K562 (cell line): ENCODE data around the gene PHACTR3. TPM values are rescaled to one million over a fixed set of nuclear protein-coding genes. Genes with fewer than 3 reads are reported as not detected.

Experiments
- BCOR ChIP-seq: fragments of 450-650 bp; IDR thresholded peaks from 2 replicates; pipeline ENCODE4 v1.6.1; 2016
- DIDO1 ChIP-seq: fragments of 450-650 bp; IDR thresholded peaks from 2 replicates; pipeline ENCODE4 v1.6.1; 2016; ENCODE audit warnings: low read depth, missing biosample characterization, missing genetic modification characterization
- EP400 ChIP-seq: fragments of 450-650 bp; IDR thresholded peaks from 2 replicates; pipeline ENCODE4 v1.6.1; 2017; ENCODE audit warnings: antibody characterized with exemption, mild to moderate bottlenecking, moderate library complexity
- ETS2 ChIP-seq: IDR thresholded peaks from 2 replicates; pipeline ENCODE4 v1.6.1; 2016; ENCODE audit warnings: borderline replicate concordance, missing genetic modification characterization, mild to moderate bottlenecking, moderate library complexity, missing compliant biosample characterization; ENCODE audit not compliant: poor library complexity, severe bottlenecking
- GTF2E2 ChIP-seq: fragments of 200-800 bp; sonication (Bioruptor generic); IDR thresholded peaks from 2 replicates; pipeline ENCODE4 v1.6.1; 2016; ENCODE audit warnings: missing genetic modification characterization, missing compliant biosample characterization
- HOXB6 ChIP-seq: fragments of 250-450 bp; sonication (Bioruptor Pico); IDR thresholded peaks from 2 replicates; pipeline ENCODE4 v1.5.1; 2022; ENCODE audit warnings: mild to moderate bottlenecking, borderline replicate concordance
- JUNB ChIP-seq: fragments of 450-650 bp; formaldehyde crosslinking; conservative IDR thresholded peaks from 2 replicates; pipeline ENCODE4 v1.4.0; 2020; ENCODE audit warnings: mild to moderate bottlenecking
- PHF8 ChIP-seq: fragments of 200-600 bp; sonication (generic); IDR thresholded peaks from 2 replicates; pipeline ENCODE4 v1.6.1; 2012; ENCODE audit warnings: mixed run types, mild to moderate bottlenecking, inconsistent platforms, low read length, moderate library complexity, borderline replicate concordance
- RBM25 ChIP-seq: fragments of 200-400 bp; formaldehyde crosslinking; IDR thresholded peaks from 2 replicates; pipeline ENCODE4 v1.6.1; 2018; ENCODE audit warnings: low read length, low read depth, moderate library complexity; ENCODE audit not compliant: severe bottlenecking
- ZNF512 ChIP-seq: IDR thresholded peaks from 2 replicates; pipeline ENCODE4 v1.6.1; 2016; ENCODE audit warnings: missing genetic modification characterization, missing compliant biosample characterization
- polyA plus RNA-seq, 8 experiments: library from polyadenylated mRNA; depleted of rRNA in 4 of 8; stranded (reverse) in 5 of 8; unstranded in 3 of 8; fragments of >200 nt; fragmentation: Nextera tagmentation in 2 of 8; fragmentation: Illumina TruSeq in 1 of 8; extraction: Ambion mirVana in 2 of 8; extraction: Trizol in 1 of 8; gene quantifications; 2 replicates each; pipeline versions ENCODE4 v1.2.1 to v1.2.3, GENCODE V29; 2011 to 2014; ENCODE audit warnings: inconsistent platforms in 1 of 8, missing spikeins in 1 of 8
- total RNA-seq, 7 experiments: library from RNA; depleted of rRNA in 6 of 7; stranded (reverse); fragments of >200 nt in 6 of 7; fragmentation: Illumina TruSeq in 2 of 7; extraction: Trizol in 2 of 7; gene quantifications; 2 replicates each; pipeline versions ENCODE4 v1.2.1 to v1.2.3, GENCODE V29; 2011 to 2021; ENCODE audit warnings: low replicate concordance in 1 of 7
- TF ChIP-seq, protein P1 (sequence below): fragments of 450-650 bp; formaldehyde crosslinking; IDR thresholded peaks from 2 replicates; pipeline ENCODE4 v1.4.0; 2020; ENCODE audit warnings: mild to moderate bottlenecking, mixed read lengths
- TF ChIP-seq, protein P2 (sequence below): fragments of 450-650 bp; IDR thresholded peaks from 2 replicates; pipeline ENCODE4 v1.6.1; 2018; ENCODE audit not compliant: partially characterized antibody

The PHACTR3 gene
- total and polyA plus RNA-seq, 9 of the 15 experiments (the other 6 are each of a cell fraction or from before 2014, with no cell fraction given): not detected

DNA sequence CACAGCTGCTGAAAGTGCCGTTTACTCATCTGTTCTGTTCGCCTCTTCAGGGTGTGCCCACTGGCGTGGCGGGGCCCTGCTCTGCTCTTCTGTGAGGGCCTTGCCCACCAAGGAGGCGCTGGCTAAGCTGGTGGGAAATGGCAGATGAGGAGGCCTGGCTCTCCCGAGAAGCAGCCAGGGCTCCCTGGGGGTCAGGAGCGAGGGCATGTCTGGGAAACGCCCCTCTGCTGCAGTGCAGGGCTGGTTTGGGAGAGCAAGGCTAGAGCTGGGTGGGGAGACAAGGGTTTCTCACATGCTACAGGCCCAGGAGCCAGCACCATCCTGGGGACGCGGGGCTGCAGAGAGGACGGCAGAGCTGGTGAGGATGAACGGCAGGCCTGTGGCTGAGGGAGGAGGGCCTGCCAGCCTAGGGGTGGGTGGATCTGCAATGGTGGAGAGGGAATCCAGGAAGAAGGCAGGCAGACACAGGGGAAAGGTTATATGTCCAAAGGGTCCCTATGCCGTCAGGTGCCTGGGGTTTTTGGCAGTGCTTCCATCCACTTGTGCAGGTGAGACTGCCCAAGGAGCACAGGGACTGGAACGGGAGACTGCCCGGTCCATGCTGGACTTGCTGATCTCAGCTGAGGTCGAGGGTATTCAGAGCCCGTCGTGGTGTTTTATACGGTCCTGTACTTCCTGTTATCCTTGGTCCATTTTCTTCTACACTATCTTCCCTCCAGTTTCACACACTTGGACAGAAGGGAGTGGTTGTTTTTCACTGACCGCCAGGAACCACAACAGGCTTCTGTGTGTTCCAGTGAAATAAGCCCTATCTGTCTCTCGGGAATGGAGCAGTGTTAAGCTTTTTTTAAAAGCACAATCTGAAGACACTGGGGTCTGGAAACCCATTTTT, 209.9 kb downstream of the PHACTR3 start (continued):
- TF ChIP-seq ZNF512 (tag) (no peak), DIDO1 (tag) (no peak), ETS2 (no peak), EP400 (no peak), JUNB (no peak), PHF8 (no peak), GTF2E2 (tag) (no peak), HOXB6 (no peak), RBM25 (no peak), BCOR (no peak)
- TF ChIP-seq, protein P1, sequence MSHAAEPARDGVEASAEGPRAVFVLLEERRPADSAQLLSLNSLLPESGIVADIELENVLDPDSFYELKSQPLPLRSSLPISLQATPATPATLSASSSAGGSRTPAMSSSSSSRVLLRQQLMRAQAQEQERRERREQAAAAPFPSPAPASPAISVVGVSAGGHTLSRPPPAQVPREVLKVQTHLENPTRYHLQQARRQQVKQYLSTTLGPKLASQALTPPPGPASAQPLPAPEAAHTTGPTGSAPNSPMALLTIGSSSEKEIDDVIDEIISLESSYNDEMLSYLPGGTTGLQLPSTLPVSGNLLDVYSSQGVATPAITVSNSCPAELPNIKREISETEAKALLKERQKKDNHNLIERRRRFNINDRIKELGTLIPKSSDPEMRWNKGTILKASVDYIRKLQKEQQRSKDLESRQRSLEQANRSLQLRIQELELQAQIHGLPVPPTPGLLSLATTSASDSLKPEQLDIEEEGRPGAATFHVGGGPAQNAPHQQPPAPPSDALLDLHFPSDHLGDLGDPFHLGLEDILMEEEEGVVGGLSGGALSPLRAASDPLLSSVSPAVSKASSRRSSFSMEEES (CRISPR knock-in tag): no peak
- TF ChIP-seq, protein P2, sequence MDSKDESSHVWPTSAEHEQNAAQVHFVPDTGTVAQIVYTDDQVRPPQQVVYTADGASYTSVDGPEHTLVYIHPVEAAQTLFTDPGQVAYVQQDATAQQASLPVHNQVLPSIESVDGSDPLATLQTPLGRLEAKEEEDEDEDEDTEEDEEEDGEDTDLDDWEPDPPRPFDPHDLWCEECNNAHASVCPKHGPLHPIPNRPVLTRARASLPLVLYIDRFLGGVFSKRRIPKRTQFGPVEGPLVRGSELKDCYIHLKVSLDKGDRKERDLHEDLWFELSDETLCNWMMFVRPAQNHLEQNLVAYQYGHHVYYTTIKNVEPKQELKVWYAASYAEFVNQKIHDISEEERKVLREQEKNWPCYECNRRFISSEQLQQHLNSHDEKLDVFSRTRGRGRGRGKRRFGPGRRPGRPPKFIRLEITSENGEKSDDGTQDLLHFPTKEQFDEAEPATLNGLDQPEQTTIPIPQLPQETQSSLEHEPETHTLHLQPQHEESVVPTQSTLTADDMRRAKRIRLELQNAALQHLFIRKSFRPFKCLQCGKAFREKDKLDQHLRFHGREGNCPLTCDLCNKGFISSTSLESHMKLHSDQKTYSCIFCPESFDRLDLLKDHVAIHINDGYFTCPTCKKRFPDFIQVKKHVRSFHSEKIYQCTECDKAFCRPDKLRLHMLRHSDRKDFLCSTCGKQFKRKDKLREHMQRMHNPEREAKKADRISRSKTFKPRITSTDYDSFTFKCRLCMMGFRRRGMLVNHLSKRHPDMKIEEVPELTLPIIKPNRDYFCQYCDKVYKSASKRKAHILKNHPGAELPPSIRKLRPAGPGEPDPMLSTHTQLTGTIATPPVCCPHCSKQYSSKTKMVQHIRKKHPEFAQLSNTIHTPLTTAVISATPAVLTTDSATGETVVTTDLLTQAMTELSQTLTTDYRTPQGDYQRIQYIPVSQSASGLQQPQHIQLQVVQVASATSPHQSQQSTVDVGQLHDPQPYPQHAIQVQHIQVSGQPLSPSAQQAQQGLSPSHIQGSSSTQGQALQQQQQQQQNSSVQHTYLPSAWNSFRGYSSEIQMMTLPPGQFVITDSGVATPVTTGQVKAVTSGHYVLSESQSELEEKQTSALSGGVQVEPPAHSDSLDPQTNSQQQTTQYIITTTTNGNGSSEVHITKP: no peak
